ENCODE data around the gene HS6ST2. TPM values are rescaled to one million over a fixed set of nuclear protein-coding genes. Genes with fewer than 3 reads are reported as not detected.

The HS6ST2 gene
- total RNA-seq, 1 donor from 2014 or later, result 14.8 TPM

GRCh38 chrX:132665676-132666075 is 292.8 kb downstream of the HS6ST2 start:
- no peak for DNase-seq (ENCODE audit: low spot score, unreplicated experiment)
- H3K9me3 Mint-ChIP-seq (ENCODE audit: low read depth), result no peaks in the 10 kb centered on the region
- H3K4me1 Mint-ChIP-seq (ENCODE audit: low read depth), result peaks cover 12% of the 10 kb centered on the region
- no peak overlapping the region for H3K4me3 Mint-ChIP-seq (ENCODE audit: low read depth)
- H3K27me3 Mint-ChIP-seq, result peaks cover 6% of the 10 kb centered on the region
- no peaks in the 10 kb centered on the region for H3K36me3 Mint-ChIP-seq (ENCODE audit: insufficient read depth)
- no peak overlapping the region for H3K27ac Mint-ChIP-seq
- no peak for TF ChIP-seq CTCF (IDR thresholded peaks at IDR 0.05; ENCODE audit: unreplicated experiment)

- H3K27ac Mint-ChIP-seq, result no peak overlapping the region
- peaks cover 12% of the 10 kb centered on the region for H3K4me1 Mint-ChIP-seq (ENCODE audit: low read depth)
- H3K9me3 Mint-ChIP-seq (ENCODE audit: low read depth), result no peaks in the 10 kb centered on the region
- no peak overlapping the region for H3K4me3 Mint-ChIP-seq (ENCODE audit: low read depth)
- no peaks in the 10 kb centered on the region for H3K36me3 Mint-ChIP-seq (ENCODE audit: insufficient read depth)
- peaks cover 6% of the 10 kb centered on the region for H3K27me3 Mint-ChIP-seq
- TF ChIP-seq CTCF (IDR thresholded peaks at IDR 0.05; ENCODE audit: unreplicated experiment), result no peak
- DNase-seq (ENCODE audit: low spot score, unreplicated experiment), result no peak
Measured at GRCh38 chrX:132664273-132664672, 294.2 kb downstream of the HS6ST2 start.

GRCh38 chrX:132662844-132663243 is 295.6 kb downstream of the HS6ST2 start:
- no peaks in the 10 kb centered on the region for H3K9me3 Mint-ChIP-seq (ENCODE audit: low read depth)
- H3K4me3 Mint-ChIP-seq (ENCODE audit: low read depth), result no peak overlapping the region
- no peak for TF ChIP-seq CTCF (IDR thresholded peaks at IDR 0.05; ENCODE audit: unreplicated experiment)
- DNase-seq (ENCODE audit: low spot score, unreplicated experiment), result no peak
- peaks cover 3% of the 10 kb centered on the region for H3K27me3 Mint-ChIP-seq
- H3K4me1 Mint-ChIP-seq (ENCODE audit: low read depth), result peaks cover 12% of the 10 kb centered on the region
- H3K36me3 Mint-ChIP-seq (ENCODE audit: insufficient read depth), result no peaks in the 10 kb centered on the region
- H3K27ac Mint-ChIP-seq, result no peak overlapping the region

GRCh38 chrX:132657876-132658275 is 300.6 kb downstream of the HS6ST2 start:
- Mint-ChIP-seq H3K9me3 (ENCODE audit: low read depth) (no peaks in the 10 kb centered on the region), H3K4me1 (ENCODE audit: low read depth) (peaks cover 16% of the 10 kb centered on the region), H3K36me3 (ENCODE audit: insufficient read depth) (no peaks in the 10 kb centered on the region), H3K27ac (no peak overlapping the region), H3K4me3 (ENCODE audit: low read depth) (no peak overlapping the region), H3K27me3 (peaks cover 16% of the 10 kb centered on the region)
- TF ChIP-seq CTCF (IDR thresholded peaks at IDR 0.05; ENCODE audit: unreplicated experiment), result no peak
- DNase-seq (ENCODE audit: low spot score, unreplicated experiment), result no peak

GRCh38 chrX:132652871-132653270 is 305.6 kb downstream of the HS6ST2 start:
- Mint-ChIP-seq H3K4me1 (ENCODE audit: low read depth) (peaks cover 19% of the 10 kb centered on the region), H3K9me3 (ENCODE audit: low read depth) (no peaks in the 10 kb centered on the region), H3K36me3 (ENCODE audit: insufficient read depth) (no peaks in the 10 kb centered on the region), H3K4me3 (ENCODE audit: low read depth) (no peak overlapping the region), H3K27ac (no peak overlapping the region), H3K27me3 (peaks cover 41% of the 10 kb centered on the region)
- no peak for TF ChIP-seq CTCF (IDR thresholded peaks at IDR 0.05; ENCODE audit: unreplicated experiment)
- no peak for DNase-seq (ENCODE audit: low spot score, unreplicated experiment)

All from progenitor cell of endocrine pancreas (in vitro differentiated cells).